Stimulated activated naive CD8-positive, alpha-beta T cell treated with anti-CD3 and anti-CD28 coated beads, Interleukin-15, amount 100 ng/mL, for 72 hours (primary cell): Measurements from ENCODE around the gene SF1.

Source experiments
- ATAC-seq: fragments of 150-1000 bp; cut with Tn5 transposase; 2 replicates; pipeline ENCODE4 v1.10.0; 2021; ENCODE audit warnings: mild to moderate bottlenecking, moderate library complexity
- DNase-seq, 2 donors: peaks; one replicate each; pipeline ENCODE4 v3.0.0; 2021 to 2022
- H3K27ac Mint-ChIP-seq, 2 donors: one replicate each; pipeline ENCODE4 v1.8.0; 2022; ENCODE audit warnings: mild to moderate bottlenecking in 2 of 2, mixed read lengths in 2 of 2, moderate library complexity in 2 of 2
- H3K27me3 Mint-ChIP-seq: one replicate; pipeline ENCODE4 v1.8.0; 2022; ENCODE audit warnings: mixed read lengths
- H3K4me1 Mint-ChIP-seq: one replicate; pipeline ENCODE4 v1.8.0; 2022; ENCODE audit warnings: mild to moderate bottlenecking, mixed read lengths
- H3K4me3 Mint-ChIP-seq, 2 donors: one replicate each; pipeline ENCODE4 v1.8.0; 2022; ENCODE audit warnings: mild to moderate bottlenecking in 2 of 2, mixed read lengths in 2 of 2, moderate library complexity in 1 of 2
- H3K9me3 Mint-ChIP-seq, 2 donors: one replicate each; pipeline ENCODE4 v1.8.0; 2022; ENCODE audit warnings: mixed read lengths in 2 of 2

The SF1 gene

DNA sequence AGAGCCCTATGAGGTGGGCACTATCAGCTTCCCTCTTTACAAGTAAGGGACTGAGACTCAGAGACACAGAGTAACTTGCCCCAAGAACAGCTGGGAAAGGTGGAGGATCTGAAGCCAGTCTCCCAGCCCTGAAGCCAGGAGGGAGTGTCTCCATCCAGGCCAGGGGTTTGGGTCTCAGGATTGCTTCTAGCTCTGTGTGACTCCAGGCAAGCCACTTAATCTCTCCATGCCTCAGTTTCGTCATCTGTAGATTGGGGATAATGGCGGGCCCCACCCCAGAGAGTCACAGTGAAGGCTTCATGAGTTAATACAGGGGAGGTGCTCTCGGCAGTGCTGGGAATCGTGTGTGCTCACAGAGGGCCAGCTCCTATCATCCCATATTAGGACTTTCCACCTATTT is 14.1 kb upstream of the SF1 start:
- peaks cover 50% of the 10 kb centered on the region for H3K4me1 Mint-ChIP-seq
- peak overlapping the region in 1 of 2 donors; percentile 50 for H3K27ac Mint-ChIP-seq
- H3K4me3 Mint-ChIP-seq: no peak overlapping the region
- no peak for DNase-seq
- no peaks in the 10 kb centered on the region for H3K27me3 Mint-ChIP-seq
- ATAC-seq: no peak
- no peaks in the 10 kb centered on the region for H3K9me3 Mint-ChIP-seq

DNA sequence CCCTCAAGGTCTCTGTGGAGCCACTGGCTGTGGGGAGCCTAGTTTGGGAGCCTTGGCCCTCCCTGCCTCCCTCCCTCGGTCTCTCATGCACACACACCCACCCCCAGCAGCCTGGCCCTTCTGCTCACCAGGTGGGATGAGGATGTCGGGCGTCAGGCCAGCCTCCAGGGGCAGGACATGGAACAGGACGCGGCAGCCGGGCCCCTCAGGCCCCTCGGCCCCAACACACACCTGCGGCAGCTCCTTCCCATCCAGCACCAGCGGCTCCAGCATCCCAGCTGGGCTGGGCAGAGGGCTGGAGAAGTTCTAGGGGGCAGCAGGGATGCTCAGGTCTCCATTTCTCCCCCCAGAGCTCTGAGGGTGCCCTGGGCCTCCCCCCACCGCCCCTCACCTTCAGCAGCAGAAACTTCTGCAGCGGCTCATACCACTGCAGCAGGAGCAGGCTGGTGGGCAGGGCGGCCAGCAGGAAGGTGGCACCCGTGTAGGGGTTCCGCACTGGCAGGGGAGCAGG is 13.5 kb upstream of the SF1 start:
- no peak for ATAC-seq
- no peak overlapping the region for H3K4me3 Mint-ChIP-seq
- no peaks in the 10 kb centered on the region for H3K9me3 Mint-ChIP-seq
- no peak overlapping the region for H3K27ac Mint-ChIP-seq
- H3K4me1 Mint-ChIP-seq: peaks cover 47% of the 10 kb centered on the region
- H3K27me3 Mint-ChIP-seq: no peaks in the 10 kb centered on the region
- no peak for DNase-seq

GRCh38 chr11:64790205-64791095 is 12.1 kb upstream of the SF1 start:
- Mint-ChIP-seq H3K27me3 (no peaks in the 10 kb centered on the region), H3K27ac (no peak overlapping the region), H3K9me3 (no peaks in the 10 kb centered on the region), H3K4me3 (no peak overlapping the region), H3K4me1 (peaks cover 33% of the 10 kb centered on the region)
- ATAC-seq: no peak
- DNase-seq: no peak

GRCh38 chr11:64789331-64790204 is 11.2 kb upstream of the SF1 start:
- DNase-seq (no peak), ATAC-seq (no peak)
- Mint-ChIP-seq H3K9me3 (no peaks in the 10 kb centered on the region), H3K4me3 (no peak overlapping the region), H3K27ac (no peak overlapping the region), H3K27me3 (no peaks in the 10 kb centered on the region), H3K4me1 (peaks cover 29% of the 10 kb centered on the region)

DNA sequence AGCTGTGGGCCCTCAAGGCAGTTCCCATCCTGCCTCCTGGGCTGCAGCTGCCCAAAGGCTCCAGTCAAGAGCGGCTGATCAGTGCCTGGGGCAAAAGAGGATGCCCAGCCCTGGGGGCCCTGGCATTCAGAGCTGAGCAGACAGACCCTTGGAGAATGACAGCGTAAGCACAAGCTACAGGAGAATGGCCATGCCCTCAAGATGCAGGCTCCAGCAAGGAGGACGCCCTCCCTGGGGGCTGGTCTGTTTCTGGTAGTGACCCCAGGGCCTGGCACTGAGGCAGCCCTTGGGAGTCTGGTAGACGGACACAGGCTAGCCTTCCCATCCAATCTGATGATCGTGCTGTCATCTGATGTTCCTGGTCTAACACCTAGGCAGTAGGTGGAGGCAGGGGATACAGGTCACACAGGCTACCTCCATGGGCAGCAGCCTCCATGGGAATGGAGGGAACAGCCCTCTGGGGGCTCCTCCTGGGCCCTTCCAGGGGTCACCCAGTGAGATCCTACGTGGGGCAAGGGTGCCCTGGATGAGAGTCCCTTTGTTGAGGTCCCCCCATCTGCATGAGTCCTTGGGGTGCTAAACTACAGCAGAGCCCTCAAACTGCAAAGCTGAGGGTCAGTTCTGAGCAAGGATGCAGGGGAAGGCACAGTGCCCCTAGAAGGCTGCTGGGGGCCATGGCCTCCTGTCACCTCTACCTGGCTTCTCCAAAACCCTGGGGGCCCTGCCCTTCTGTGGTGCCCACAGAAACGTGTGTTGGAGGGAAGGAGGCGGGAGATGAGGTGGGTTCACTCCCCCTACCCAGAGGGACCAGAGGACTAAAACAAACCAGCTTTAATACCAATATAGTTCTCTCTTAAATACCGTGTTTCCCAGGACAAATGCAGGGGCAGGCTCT is 10.2 kb upstream of the SF1 start:
- H3K27me3 Mint-ChIP-seq: no peaks in the 10 kb centered on the region
- no peaks in the 10 kb centered on the region for H3K9me3 Mint-ChIP-seq
- peaks cover 24% of the 10 kb centered on the region for H3K4me1 Mint-ChIP-seq
- H3K4me3 Mint-ChIP-seq: no peak overlapping the region
- peak overlapping the region in 1 of 2 donors; percentile 74 for H3K27ac Mint-ChIP-seq
- DNase-seq: no peak
- no peak for ATAC-seq

DNA sequence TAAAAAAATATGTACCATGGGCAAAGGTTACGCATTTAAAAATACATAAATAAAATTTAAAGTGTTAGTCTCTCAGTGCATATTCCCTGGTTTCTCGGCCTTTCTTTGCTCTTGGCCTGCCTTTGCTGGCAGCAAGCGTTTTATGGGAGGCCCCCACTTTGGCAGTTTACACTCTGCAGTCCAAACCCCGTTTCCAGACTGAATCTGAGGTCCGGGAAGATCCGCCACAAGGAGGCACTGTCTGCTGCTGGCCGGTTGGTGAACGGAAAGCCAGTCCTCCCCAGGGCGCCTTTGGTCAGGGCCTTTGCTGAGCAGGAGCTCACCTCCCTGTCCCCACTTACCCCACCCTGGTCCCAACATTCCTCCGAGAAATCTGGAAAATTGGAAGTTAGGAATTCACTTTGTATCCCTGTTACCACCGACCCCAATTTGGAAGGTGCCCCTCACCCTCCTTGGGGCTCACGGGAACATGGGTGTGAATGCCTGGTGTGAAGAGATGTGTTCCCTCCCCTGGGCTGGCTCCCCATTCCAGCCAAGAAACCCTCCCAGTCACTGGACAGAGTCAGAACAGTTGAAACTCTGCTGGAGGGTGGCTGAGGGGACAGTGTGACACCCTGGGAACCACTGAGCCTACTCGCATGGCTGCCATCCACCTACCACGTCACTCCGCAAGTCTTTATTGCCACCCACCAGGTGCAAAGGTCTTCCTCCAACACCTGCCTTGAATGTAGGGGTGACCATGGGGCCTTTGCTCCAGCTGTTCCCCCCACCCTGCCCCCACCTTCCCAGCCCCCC is 9.4 kb upstream of the SF1 start:
- Mint-ChIP-seq H3K9me3 (no peaks in the 10 kb centered on the region), H3K27me3 (no peaks in the 10 kb centered on the region), H3K4me1 (peaks cover 16% of the 10 kb centered on the region), H3K4me3 (no peak overlapping the region), H3K27ac (peak overlapping the region in 1 of 2 donors; percentile 42)
- ATAC-seq: peak; percentile 65
- peak; percentile 55 to 58 for DNase-seq

DNA sequence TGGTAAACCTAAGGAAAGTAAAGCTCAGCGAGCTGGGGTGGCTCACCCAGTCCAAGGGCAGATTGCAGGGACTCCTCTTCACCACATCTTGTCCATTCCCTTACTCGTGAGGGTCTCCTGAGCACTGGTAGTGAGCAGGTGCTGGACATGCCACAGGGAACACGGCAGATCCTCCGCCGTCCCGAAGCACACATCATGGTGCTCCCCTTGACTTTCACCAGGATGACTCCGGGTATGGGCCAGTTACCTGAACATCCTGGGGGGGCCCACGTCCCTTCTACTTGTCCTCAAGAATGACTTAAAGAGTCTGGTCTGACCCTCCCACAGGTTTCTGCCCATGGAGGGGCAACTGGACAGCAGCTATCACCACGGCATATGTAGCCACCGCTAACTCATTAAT is 8.0 kb upstream of the SF1 start:
- H3K27me3 Mint-ChIP-seq: no peaks in the 10 kb centered on the region

GRCh38 chr11:64784813-64785581 is 6.7 kb upstream of the SF1 start:
- no peak overlapping the region for H3K27ac Mint-ChIP-seq
- DNase-seq: no peak
- H3K4me3 Mint-ChIP-seq: no peak overlapping the region
- peaks cover 29% of the 10 kb centered on the region for H3K4me1 Mint-ChIP-seq
- H3K27me3 Mint-ChIP-seq: no peaks in the 10 kb centered on the region
- no peaks in the 10 kb centered on the region for H3K9me3 Mint-ChIP-seq
- ATAC-seq: no peak

More for the DNA sequence above, 8.0 kb upstream of the SF1 start:
- H3K4me3 Mint-ChIP-seq: no peak overlapping the region
- no peaks in the 10 kb centered on the region for H3K9me3 Mint-ChIP-seq
- H3K4me1 Mint-ChIP-seq: peaks cover 16% of the 10 kb centered on the region
- DNase-seq: no peak
- H3K27ac Mint-ChIP-seq: no peak overlapping the region
- ATAC-seq: no peak

DNA sequence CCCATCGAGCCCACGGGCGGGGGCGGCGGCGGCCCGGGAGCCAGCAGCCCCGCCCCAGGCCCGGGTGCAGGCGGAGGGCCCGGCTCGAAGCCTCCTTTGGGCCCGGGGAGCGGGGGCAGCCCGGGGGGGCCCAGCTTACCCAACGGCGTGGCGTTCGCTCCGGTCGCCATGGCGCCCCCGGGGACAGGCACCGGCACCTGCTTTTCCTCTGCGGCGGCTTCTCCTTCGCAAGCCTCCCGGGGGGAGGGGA is 194 bp downstream of the SF1 start:
- Mint-ChIP-seq H3K9me3 (no peaks in the 10 kb centered on the region), H3K4me3 (peak overlapping the region; percentile 87 to 90), H3K4me1 (peaks cover 66% of the 10 kb centered on the region), H3K27me3 (no peaks in the 10 kb centered on the region), H3K27ac (peak overlapping the region in 1 of 2 donors; percentile 27)
- ATAC-seq: peak; percentile 8
- no peak for DNase-seq

GRCh38 chr11:64777449-64778222 is 706 bp downstream of the SF1 start:
- no peaks in the 10 kb centered on the region for H3K27me3 Mint-ChIP-seq
- DNase-seq (peak; percentile 78 to 82), ATAC-seq (peak; percentile 15)
- peaks cover 71% of the 10 kb centered on the region for H3K4me1 Mint-ChIP-seq
- peak overlapping the region; percentile 87 to 95 for H3K27ac Mint-ChIP-seq
- H3K9me3 Mint-ChIP-seq: no peaks in the 10 kb centered on the region
- peak overlapping the region; percentile 87 for H3K4me3 Mint-ChIP-seq

GRCh38 chr11:64776875-64777274 is 1.5 kb downstream of the SF1 start:
- H3K4me1 Mint-ChIP-seq: peaks cover 79% of the 10 kb centered on the region
- no peak for ATAC-seq

DNA sequence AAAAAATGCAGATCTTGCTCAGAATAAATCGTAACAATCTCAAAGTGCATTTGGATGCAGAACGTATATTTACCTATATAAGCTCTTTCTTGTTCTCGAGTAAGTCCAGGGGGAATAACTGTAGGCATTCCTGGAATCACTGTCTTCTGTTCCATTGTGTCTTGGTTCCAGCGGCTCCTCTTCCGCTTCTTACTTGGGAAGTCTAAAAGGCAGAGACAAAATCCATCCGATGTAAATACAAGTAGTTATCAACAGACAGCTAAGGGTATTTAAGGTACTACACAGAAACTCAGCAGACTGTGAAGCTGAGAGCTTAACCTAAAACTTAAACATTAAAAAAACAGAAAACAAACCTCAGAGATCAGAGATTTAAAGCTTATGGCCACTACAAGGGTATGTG is 1.9 kb downstream of the SF1 start:
- Mint-ChIP-seq H3K27ac (peak overlapping the region; percentile 42 to 95), H3K9me3 (no peaks in the 10 kb centered on the region), H3K4me1 (peaks cover 83% of the 10 kb centered on the region), H3K4me3 (peak overlapping the region; percentile 87), H3K27me3 (no peaks in the 10 kb centered on the region)
- ATAC-seq: no peak
- DNase-seq: no peak

More at GRCh38 chr11:64776875-64777274, 1.5 kb downstream of the SF1 start:
- Mint-ChIP-seq H3K4me3 (peak overlapping the region; percentile 87), H3K27me3 (no peaks in the 10 kb centered on the region), H3K27ac (peak overlapping the region; percentile 87 to 95), H3K9me3 (no peaks in the 10 kb centered on the region)
- no peak for DNase-seq

DNA sequence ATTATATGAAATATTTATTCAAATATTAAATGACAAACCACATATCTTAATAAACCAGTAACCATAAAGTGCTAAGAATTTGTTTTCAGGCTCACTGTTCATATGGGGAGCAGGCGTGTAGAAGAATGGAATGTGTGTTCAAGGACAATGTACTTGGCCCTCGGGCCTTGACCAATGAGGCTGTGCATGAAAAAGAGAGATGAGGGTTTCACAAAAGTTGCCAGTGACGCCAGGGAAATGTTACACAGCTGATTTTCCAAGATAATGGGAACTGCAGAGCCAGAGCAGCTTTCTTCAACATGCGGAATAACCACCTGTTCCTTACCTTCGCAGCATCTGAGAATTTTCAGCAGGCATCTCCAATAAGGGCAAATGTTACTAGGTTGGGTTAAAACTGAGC is 4.2 kb downstream of the SF1 start:
- Mint-ChIP-seq H3K4me3 (peak overlapping the region; percentile 8 to 87), H3K9me3 (no peaks in the 10 kb centered on the region), H3K27me3 (no peaks in the 10 kb centered on the region), H3K4me1 (peaks cover 81% of the 10 kb centered on the region), H3K27ac (peak overlapping the region in 1 of 2 donors; percentile 49)
- ATAC-seq (no peak), DNase-seq (no peak)
